ENCODE results near the gene LRMDA.
"Not testable (repeated sequence)": the region's sequence is repeated elsewhere in the genome, so short reads cannot be mapped to it uniquely, and the experiment has no call there.

LRMDA gene

DNA sequence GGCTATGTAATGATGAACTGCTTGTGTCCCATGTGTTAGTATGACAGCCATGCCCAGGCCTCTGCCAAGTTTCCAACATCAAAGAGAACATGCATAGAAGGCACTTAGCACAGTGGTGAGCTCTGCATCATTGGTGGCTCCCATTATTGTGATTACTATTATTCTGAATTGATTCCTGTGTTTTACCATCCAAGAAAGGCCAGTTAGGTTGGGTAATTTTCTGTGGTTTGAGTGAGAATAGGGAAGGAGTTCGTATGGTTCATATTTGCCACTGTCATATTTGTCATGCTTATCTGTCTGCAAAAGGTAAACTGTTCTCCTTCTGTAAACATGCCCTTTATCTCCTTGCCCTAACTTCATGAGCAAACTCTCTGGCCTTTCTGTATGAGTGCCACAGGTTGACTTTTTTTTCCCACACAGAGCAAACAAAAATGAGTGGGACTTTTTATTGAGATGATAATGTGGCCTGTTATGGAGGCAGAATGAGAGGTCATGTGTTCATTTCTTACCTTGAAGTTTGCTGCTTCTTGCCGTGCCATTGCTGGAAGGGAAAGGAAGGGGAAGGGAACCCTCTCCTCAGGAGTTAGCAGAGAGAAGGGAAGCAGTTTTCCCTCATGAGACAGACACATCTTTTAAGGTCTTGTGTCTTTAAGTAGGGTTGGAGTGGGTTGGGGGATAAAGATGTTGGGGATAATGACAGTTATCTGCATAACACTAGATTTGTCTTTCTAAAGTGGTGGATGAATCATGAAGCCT, 301.9 kb downstream of the LRMDA start:
- no peak overlapping the region for H3K4me3 ChIP-seq (ENCODE audit: low read depth, low read length)

DNA sequence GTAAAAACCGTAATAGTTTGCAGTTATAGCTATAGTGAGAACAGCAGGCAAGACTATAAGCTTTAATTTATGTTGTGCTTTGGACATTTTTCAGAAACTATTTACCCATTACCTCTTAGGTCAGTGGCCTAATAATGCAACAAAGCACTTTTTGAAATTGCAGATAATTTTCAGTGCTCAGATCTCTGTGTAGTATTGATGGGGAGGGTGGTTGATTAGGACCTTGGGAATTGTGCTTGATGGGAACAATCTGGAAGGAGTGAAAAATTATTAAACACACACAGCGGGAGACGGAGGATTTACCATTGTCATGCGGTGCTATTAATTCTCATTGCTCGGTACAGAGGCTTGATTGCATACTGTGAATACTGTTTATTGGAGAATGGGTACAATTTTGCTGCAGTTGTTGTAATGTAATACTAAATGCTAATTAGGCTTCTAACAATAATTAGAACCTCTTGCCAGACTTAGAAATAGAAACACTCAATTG, 304.8 kb downstream of the LRMDA start:
- H3K4me3 ChIP-seq (ENCODE audit: low read depth, low read length): no peak overlapping the region

DNA sequence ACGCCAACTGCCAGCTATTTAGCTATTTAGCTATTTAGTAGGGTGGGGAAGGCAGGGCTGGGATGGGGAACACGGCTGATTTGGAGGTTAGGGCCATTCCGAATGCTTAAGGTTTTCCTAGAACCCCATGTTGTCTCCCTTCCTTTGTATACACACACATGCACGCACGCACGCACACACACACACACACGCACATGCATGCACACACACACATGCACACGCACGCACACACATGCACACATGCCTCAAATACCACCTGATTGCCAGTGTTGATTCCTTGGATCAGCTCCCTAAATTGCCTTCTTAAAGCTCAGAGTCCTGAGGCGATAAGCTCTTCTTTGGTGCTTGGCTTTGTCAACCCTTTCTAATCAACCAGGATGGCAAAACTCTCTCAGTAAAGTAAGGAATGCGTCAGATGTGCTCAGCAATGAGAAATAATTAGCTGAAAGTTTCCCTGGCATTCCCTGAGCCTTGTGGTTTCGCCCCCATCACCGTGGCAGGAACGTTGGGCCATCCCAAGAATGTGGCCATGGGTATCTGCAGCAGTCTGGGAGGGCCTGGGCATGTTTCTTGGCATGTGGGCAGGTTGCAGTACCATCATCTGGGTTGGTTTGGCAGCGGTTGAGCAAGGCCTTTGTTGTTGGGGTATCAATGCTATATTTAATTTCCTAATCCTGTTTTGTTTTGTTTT, 305.6 kb downstream of the LRMDA start:
- H3K4me3 ChIP-seq (ENCODE audit: low read depth, low read length): no peak overlapping the region

DNA sequence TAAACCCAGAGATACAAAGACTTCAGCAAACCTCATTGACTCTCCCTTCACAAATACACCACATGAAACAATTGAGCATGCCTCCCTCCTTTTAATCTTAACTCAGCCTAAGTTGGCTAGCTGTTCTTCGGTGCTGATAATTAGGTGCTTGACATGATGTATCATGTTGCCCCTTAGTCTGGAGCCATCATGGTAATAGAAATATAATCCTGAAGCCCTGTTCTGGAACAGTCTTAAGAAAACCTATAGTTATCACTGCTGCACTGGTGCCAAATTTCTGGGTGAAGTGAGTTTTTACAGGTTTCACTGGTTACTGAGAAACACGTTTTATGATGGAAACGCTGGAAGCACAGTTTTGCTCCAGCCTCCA, 306.1 kb downstream of the LRMDA start:
- no peak overlapping the region for H3K4me3 ChIP-seq (ENCODE audit: low read depth, low read length)

DNA sequence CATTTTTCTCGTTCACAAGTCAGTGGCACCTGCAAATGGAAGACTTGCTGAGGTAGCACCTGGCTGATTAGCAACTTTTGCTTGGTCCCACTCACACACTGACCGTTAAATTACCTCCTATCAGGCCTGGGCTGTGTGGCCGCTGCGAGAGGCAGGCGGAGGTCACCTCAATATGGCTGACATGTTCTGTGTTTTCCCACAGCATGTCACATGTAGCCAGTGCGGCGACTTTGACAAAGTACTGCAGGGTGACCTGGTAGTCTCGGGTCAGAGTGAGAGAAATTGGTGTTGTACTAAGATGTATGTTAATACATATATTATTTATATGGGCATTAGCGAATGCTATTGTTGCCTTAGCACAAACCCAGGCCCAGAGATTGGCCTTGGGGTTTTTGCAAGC, 307.5 kb downstream of the LRMDA start:
- H3K4me3 ChIP-seq (ENCODE audit: low read depth, low read length): no peak overlapping the region

DNA sequence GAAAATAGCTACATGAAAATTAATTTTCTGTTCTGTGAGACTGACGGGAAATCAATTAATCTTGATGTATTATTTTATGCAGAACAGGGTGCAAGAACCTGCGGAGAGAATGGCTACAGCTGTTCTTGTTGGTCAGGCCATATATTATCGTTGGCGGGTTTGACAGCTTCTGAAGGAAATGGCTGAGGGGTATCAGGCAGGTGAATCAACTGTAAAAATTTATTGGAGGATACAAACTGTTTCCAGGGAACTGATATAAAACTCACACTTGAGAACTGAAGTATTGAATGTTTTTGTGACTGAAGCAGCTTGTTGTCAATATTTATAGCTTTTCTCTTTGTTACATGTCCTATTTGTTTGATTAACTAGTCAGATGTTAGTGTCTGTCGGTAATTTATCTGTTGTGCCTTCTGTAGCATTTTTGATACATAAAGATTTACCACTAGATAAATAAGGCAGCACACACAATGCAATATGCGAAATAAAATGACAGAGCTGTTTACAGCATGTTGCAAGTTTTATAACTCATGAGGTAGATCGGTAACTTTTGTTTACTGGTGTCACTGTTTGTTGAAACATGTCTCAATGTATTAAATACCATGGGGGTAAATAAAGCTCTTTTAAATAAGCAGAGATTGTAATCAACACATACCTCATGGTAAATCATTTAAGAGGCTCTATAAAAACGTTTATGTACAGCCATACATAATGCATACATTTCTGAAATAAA, 308.2 kb downstream of the LRMDA start:
- H3K4me3 ChIP-seq (ENCODE audit: low read depth, low read length): no peak overlapping the region

DNA sequence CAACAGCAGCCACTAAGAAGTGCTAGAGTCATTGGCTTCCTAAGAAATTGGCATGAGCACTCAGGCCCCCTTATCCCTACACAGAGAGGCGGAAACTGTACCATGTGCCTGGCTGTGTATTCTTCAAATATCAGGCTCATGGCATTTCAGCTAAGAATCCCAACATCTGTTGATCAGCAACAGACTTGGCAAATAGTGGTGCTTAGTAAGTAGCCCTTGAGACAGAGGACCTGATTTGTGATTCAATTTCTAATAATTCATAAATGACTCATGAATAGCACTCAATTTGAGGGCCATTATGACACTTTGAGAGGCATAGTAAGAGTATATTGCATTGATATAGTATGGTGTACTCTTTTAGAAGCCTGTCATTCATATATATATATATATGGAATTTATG, 309.1 kb downstream of the LRMDA start:
- no peak overlapping the region for H3K4me3 ChIP-seq (ENCODE audit: low read depth, low read length)

DNA sequence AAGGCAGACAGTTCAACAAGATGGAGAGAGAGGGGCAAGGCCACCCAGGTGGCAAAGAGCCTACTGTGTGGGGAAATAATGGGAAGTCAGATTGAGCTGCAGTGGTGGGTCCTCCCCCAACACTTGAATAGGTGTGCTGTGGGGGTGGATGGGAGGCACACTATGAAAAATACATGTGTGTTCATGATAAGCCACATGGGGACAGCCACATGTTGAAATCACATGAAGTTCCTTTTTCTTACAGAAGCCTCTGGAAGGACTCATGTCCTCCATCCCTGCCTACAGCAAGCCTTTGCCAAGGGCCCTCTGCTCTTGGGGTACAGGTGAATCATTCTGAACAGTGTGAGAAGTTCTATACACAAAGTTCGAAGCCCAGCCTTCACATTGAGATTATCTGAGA, 310.9 kb downstream of the LRMDA start:
- no peak overlapping the region for H3K4me3 ChIP-seq (ENCODE audit: low read depth, low read length)

DNA sequence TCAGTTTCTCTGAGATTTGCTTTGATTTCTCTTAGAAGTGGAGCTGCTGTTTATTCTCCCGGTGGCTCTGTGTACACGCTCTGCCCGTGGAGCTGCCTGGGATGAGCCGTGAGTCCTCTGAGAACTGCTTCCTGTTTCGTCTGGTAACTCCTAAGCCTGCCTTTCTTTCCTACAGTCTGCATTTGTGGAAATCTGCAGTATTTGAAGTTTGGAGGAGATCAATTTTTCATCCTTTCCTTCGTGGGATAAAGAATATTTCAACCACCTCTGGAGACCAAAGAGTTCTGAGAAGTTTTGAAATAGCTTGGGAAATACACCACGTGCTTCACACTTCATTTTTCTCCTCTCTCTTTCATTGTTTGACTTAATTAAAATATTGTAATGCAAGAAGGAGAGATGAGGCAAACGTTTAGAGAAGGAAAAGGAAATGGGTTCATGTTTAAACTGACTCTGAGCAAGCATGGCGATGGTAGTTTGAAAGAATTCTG, 311.9 kb downstream of the LRMDA start:
- H3K4me3 ChIP-seq (ENCODE audit: low read depth, low read length): no peak overlapping the region

DNA sequence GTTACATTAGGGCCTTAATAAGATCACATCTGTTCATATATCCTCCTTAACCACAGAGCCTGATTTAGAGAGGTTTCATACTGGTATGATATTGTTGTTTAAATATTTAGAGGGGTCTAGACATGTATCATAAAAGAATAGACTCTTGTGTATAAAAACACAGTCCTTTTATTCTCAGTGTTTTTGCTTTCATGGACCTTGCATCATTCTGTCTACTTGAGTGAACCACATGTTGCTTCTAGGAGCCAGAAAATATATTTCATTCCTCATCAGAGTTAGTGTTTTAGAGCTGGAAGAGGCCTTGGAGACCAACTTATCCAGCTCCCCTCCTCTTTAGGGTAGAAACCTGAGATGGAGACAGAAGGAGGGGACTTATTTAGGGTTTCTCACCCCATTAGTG, 312.8 kb downstream of the LRMDA start:
- H3K4me3 ChIP-seq (ENCODE audit: low read depth, low read length): no peak overlapping the region

DNA sequence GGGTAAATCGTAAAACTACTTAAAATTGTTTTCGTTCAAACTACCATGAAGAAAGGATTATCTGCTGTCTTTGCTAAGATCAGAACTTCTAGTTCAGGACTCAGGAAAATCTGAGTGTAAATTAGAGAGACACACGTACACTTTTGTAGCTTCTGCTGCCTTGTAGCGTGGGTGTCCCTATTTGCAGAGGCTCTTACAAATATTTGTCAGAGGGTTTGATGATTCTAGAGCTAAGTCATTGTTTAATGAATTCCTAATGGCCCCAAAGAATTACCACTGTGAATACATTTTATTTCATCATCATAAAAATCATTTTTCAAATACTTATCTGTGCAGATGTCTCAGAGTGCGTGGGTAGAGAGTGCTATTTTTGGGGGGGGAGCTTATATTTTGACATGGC, 314.9 kb downstream of the LRMDA start:
- H3K4me3 ChIP-seq (ENCODE audit: low read depth, low read length): no peak overlapping the region

DNA sequence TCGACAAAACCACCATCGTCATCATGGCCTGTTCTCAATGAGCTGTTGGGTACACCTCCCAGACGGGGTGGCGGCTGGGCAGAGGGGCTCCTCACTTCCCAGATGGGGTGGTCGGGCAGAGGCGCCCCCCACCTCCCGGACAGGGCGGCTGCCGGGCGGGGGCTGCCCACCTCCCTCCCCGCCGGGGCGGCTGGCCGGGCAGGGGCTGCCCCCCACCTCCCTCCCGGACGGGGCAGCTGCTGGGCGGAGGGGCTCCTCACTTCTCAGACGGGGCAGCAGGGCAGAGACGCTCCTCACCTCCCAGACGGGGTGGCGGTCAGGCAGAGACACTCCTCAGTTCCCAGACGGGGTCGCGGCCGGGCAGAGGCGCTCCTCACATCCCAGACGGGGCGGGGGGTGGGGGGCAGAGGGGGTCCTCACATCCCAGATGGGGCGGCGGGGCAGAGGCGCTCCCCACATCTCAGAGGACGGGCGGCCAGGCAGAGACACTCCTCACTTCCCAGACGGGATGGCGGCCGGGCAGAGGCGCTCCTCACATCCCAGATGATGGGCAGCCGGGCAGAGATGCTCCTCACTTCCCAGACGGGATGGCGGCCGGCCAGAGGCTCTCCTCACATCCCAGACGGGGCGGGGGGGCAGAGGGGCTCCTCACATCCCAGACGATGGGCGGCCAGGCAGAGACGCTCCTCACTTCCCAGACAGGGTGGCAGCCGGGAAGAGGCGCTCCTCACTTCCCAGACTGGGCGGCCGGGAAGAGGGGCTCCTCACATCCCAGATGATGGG, 318.9 kb downstream of the LRMDA start:
- H3K4me3 ChIP-seq (ENCODE audit: low read depth, low read length): not testable (repeated sequence)

DNA sequence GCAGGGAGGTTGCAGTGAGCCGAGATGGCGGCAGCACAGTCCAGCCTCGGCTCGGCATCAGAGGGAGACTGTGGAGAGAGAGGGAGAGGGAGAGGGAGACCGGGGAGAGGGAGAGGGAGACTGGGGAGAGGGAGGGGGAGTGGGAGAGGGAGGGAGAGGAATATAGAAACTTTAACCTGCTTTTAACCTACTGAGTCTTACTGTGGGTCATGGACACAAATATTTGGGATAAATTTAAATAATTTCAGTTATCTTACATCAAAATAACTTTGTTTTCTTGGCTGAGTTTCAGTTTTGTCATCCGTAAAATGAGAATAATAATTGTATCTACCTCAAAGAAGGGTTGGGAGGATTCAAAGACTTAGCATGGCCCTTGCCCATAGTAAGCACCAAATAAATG, 319.8 kb downstream of the LRMDA start:
- H3K4me3 ChIP-seq (ENCODE audit: low read depth, low read length): no peak overlapping the region

DNA sequence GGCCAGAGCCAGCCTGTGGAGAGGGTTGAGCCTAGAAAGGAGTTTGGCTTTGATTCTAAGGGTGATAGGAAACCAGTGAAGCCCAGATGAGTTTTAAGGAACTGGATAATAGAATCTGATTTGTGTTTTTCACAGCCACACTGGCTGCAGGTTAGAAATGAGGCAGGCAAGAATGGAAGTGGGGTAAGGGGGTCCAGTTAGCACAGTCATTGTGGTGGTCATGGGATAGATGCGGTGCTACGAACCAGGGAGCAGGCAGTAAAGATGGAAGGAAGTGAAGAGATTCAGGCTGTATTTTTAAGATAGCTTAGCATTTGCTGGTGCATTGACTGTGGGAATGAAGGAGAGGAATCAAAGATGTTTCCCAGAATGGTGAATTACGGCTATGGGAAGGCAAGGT, 322.2 kb downstream of the LRMDA start:
- H3K4me3 ChIP-seq (ENCODE audit: low read depth, low read length): no peak overlapping the region

DNA sequence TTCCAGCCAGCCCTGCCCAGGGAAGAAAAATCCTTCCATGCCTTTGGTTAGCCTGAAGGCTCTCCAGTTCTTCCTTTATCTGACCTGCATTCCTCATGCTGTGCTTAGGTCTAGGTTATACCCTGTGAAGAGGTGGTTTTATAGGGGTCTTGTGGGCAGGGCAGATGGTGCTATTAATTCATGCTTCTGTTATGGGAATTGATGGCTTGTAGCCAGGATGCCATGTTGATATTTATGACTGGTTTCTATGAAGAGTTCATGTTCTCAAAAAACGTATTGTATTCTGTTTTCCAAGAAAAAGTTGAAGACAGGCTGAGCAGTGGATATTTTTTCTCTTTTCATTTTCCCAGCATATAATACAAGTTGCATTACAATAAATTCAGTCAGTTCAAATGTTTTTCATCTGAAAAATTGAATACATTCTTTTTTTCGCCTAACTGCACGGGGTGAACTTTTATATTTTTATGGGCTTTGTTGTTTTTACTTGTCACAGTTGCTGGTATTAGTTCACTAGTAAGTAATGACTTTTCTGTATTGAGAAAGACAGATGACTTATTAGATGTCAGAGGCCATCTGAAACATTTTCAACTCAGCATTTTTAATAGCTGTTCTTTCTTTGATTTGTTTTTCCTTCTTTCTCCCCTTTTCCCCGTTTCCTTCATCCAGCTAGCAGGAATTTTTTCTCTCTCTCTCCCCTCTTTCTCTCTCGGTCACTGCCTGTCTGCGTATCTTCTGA, 322.8 kb downstream of the LRMDA start:
- H3K4me3 ChIP-seq (ENCODE audit: low read depth, low read length): no peak overlapping the region

DNA sequence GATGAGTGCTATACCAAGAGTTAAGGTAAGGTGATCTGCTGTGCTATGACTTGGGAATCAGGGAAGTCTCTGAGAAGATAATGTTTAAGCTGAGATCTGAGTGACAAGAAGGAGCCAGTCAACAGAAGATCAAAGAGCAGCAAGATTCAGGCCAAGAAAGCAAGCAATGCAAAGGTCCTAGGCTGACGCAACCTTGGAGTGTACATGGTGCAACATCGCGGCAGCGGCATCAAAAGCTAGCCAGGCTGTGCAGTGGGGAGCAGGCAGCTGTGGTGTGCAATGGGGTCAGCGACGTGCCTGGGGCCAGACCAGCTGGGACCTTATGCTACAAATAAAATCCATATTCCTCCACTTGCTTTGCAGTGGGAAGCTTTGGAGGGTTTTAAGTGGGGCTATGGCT, 324.1 kb downstream of the LRMDA start:
- no peak overlapping the region for H3K4me3 ChIP-seq (ENCODE audit: low read depth, low read length)

DNA sequence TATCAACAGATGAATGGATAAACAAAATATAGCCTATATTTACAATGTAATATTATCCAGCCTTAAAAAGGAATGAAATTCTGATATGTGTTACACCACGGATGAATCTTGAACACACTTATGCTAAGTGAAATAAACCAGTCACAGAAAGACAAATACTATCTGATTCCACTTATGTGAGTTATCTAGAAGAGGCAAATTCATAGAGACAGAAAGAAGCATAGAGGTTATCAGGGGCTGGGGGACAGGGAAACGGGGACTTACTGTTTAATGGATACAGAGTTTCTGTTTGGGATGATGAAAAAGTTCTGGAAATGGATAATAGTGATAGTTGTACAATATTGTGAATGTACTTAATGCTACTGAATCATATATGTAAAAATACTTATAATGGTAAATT, 329.9 kb downstream of the LRMDA start:
- no peak overlapping the region for H3K4me3 ChIP-seq (ENCODE audit: low read depth, low read length)

DNA sequence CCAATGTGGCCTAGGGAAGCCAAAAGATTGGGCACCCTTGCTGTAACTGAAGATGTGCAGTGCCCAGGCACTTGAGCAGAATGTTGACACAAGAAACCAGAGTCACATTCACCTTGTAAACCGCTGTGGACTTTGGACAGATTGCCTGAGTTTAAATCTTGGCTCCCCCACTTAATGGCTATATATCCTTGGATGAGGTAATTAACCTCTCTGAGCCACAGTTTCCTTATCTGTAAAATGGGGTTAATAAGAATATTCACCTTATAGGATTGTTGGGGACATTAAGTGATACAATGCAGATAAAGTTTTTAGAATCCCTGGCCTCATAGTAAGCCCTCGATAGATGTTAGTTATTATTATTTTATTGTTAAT, 331.0 kb downstream of the LRMDA start:
- H3K4me3 ChIP-seq (ENCODE audit: low read depth, low read length): no peak overlapping the region

DNA sequence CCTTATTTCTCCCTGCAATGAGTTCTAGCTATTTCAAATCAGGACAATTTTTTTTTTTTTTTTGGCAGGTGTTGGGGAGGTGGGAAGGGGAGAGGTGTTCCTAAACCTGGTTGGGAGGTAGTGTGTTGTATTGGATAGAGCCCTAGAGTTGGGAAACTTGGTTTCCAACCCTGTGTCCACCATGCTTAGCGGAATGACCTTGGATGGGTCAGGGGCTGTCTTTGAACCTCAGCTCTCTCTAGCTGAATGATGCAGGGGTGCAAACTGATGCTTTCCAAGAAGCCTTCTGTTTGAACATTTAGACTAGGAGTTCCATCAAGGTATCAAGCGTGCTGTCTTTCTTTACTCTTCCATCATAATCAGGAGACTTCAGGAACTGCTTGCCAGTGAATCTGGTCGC, 332.2 kb downstream of the LRMDA start:
- no peak overlapping the region for H3K4me3 ChIP-seq (ENCODE audit: low read depth, low read length)

DNA sequence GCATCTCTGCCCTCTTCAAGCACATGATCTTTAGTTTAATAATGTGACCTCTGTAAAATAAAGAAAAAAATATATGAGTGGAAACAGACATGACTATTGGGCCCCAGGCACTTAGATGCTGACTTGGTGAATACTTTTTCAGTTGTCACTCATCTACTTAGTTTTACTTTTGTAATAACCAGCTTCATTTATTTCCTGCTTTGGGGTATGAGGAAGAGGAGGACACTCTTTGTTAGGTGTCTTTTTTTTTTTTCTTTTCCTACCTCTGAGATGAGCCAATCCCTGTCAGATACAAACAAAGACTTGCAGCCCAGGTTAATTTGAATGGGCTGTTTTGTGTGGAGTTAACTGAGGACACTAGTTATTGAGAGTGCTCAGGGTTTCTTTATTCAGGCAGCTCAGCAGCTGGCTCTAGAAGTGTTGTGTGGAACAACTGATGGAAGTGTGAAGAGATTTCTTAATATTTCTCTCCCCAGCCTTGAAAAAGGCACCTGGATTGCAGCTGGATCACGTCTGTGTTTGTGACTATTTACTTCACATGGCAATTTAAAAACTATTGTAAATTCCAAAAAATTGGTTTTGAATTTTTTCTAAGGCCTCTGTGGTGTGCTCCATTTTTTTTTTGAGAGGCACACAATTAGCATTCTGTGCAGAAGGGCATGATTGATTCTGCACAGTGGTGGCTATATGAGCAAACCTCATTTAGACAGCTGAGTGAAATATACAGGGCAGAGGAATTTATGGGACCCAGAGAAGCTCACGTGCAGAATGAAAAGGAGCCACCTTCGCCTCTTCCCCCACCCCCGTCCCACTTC, 333.8 kb downstream of the LRMDA start:
- no peak overlapping the region for H3K4me3 ChIP-seq (ENCODE audit: low read depth, low read length)
